ENCODE measurements around the gene SLCO3A1. TPM values are rescaled to one million over a fixed set of nuclear protein-coding genes. Genes with fewer than 3 reads are reported as not detected.

The SLCO3A1 gene
- total RNA-seq, 2 experiments from 2014 or later = 29.5 to 30.4 TPM

- H3K36me3 ChIP-seq (ENCODE audit: insufficient read depth, low read length) = no peaks in the 10 kb centered on the region
- DNase-seq (no peak), ATAC-seq (ENCODE audit: poor library complexity) (no peak)
- H3K9me3 Mint-ChIP-seq = peaks cover 8% of the 10 kb centered on the region
- H3K9me3 ChIP-seq (ENCODE audit: control insufficient read depth in 1 of 2, insufficient read depth in 1 of 2, low read length in 2 of 2) = peaks cover 8 to 11% of the 10 kb centered on the region in 2 experiments
- no peak overlapping the region for H3K27ac Mint-ChIP-seq
- H3K27me3 Mint-ChIP-seq = peaks cover 4% of the 10 kb centered on the region
- ChIA-PET POLR2A (no interaction called here), CTCF (interaction anchor here (1.1 kb wide), 1 partner anchor 111 kb away, joined by 3 read pairs; no protein-coding TSS in a partner anchor)
- H3K4me3 Mint-ChIP-seq = no peak overlapping the region
- intact Hi-C loops (cut with DNase I, micrococcal nuclease) = no loop called here
- H3K4me1 ChIP-seq (ENCODE audit: insufficient read depth, low read length) = no peaks in the 10 kb centered on the region
- H3K4me3 ChIP-seq (ENCODE audit: low read length) = no peak overlapping the region
- H3K27me3 ChIP-seq (ENCODE audit: control insufficient read depth in 1 of 2, insufficient read depth in 2 of 2, low read length in 2 of 2) = peaks cover 0 to 4% of the 10 kb centered on the region in 2 experiments
- H3K36me3 Mint-ChIP-seq (ENCODE audit: low read depth) = no peaks in the 10 kb centered on the region
- H3K27ac ChIP-seq (ENCODE audit: low read depth in 1 of 2, low read length in 2 of 2) = no peak overlapping the region
- no peaks in the 10 kb centered on the region for H3K4me1 Mint-ChIP-seq (ENCODE audit: low read depth)
- TF ChIP-seq CTCF (IDR thresholded peaks at IDR 0.05) = no peak
Measured at GRCh38 chr15:91816942-91817341, 36.6 kb upstream of the SLCO3A1 start.

- ChIA-PET POLR2A (no interaction called here), CTCF (no interaction called here)
- H3K27ac Mint-ChIP-seq = no peak overlapping the region
- intact Hi-C loops (cut with DNase I, micrococcal nuclease) = no loop called here
- Histone ChIP-seq H3K27ac (ENCODE audit: low read depth in 1 of 2, low read length in 2 of 2) (no peak overlapping the region), H3K9me3 (ENCODE audit: control insufficient read depth in 1 of 2, insufficient read depth in 1 of 2, low read length in 2 of 2) (no peaks in the 10 kb centered on the region), H3K4me1 (ENCODE audit: insufficient read depth, low read length) (no peaks in the 10 kb centered on the region), H3K27me3 (ENCODE audit: control insufficient read depth in 1 of 2, insufficient read depth in 2 of 2, low read length in 2 of 2) (no peaks in the 10 kb centered on the region), H3K36me3 (ENCODE audit: insufficient read depth, low read length) (no peaks in the 10 kb centered on the region), H3K4me3 (ENCODE audit: low read length) (no peak overlapping the region)
- no peak overlapping the region for H3K4me3 Mint-ChIP-seq
- no peak for TF ChIP-seq CTCF (IDR thresholded peaks at IDR 0.05)
- no peak for DNase-seq
- H3K9me3 Mint-ChIP-seq = no peaks in the 10 kb centered on the region
- H3K4me1 Mint-ChIP-seq (ENCODE audit: low read depth) = no peaks in the 10 kb centered on the region
- peaks cover 4% of the 10 kb centered on the region for H3K27me3 Mint-ChIP-seq
- no peaks in the 10 kb centered on the region for H3K36me3 Mint-ChIP-seq (ENCODE audit: low read depth)
- ATAC-seq (ENCODE audit: poor library complexity) = no peak
Measured at GRCh38 chr15:91821458-91821857, 32.0 kb upstream of the SLCO3A1 start.

- intact Hi-C loops (cut with DNase I, micrococcal nuclease) = no loop called here
- Histone ChIP-seq H3K9me3 (ENCODE audit: control insufficient read depth in 1 of 2, insufficient read depth in 1 of 2, low read length in 2 of 2) (no peaks in the 10 kb centered on the region), H3K4me1 (ENCODE audit: insufficient read depth, low read length) (no peaks in the 10 kb centered on the region), H3K27ac (ENCODE audit: low read depth in 1 of 2, low read length in 2 of 2) (no peak overlapping the region), H3K27me3 (ENCODE audit: control insufficient read depth in 1 of 2, insufficient read depth in 2 of 2, low read length in 2 of 2) (no peaks in the 10 kb centered on the region), H3K36me3 (ENCODE audit: insufficient read depth, low read length) (no peaks in the 10 kb centered on the region), H3K4me3 (ENCODE audit: low read length) (no peak overlapping the region)
- H3K36me3 Mint-ChIP-seq (ENCODE audit: low read depth) = no peaks in the 10 kb centered on the region
- DNase-seq = no peak
- ChIA-PET POLR2A (no interaction called here), CTCF (no interaction called here)
- no peak for ATAC-seq (ENCODE audit: poor library complexity)
- H3K27ac Mint-ChIP-seq = no peak overlapping the region
- TF ChIP-seq CTCF (IDR thresholded peaks at IDR 0.05) = no peak
- no peaks in the 10 kb centered on the region for H3K4me1 Mint-ChIP-seq (ENCODE audit: low read depth)
- H3K9me3 Mint-ChIP-seq = no peaks in the 10 kb centered on the region
- H3K4me3 Mint-ChIP-seq = no peak overlapping the region
- H3K27me3 Mint-ChIP-seq = no peaks in the 10 kb centered on the region
Measured at GRCh38 chr15:91824256-91824655, 29.3 kb upstream of the SLCO3A1 start.

All from CD4-positive, alpha-beta T cell (primary cell).